ENCODE data around the gene GOSR2. TPM values are rescaled to one million over a fixed set of nuclear protein-coding genes. Genes with fewer than 3 reads are reported as not detected.

GOSR2 gene
- total and polyA plus RNA-seq, 2 of the 8 experiments (the other 6 are each of a cell fraction or from before 2014, with no cell fraction given) = 28.2 to 36.2 TPM

DNA sequence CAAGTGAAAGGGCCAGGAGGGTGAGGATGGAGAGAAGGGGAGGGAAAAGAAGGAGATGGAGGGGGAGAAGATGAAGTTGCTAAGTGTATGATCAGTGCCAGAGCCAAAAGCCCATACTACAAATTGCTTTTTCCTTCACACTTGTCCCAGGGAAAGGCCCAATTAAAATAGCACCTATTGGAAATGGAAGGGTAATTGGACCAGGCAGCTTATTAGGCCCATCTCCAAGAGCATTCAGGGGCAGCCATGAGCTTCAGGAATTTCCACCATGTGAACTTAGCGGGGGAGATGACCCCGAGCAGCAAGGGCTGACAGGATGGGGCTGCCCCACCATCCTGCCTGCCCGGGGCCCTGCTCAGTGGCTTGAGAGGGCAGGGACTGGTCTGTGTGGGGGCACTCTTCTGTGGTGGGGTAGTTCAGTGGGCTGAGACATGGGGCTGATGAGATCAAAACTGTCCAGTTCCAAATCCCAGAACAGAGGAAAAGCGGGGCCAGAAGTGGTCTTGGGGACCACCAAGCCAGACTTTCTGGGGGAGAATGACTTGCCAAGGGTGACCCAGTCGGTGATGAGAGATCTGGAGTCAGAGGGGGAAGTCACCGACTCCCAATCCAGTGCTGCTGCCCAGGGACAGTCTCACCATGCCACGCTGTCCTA lies 27.5 kb downstream of the GOSR2 start:
- H3K23ac ChIP-seq (ENCODE audit: insufficient read length) = no peak overlapping the region
- FAIRE-seq = no peak
- H3K18ac ChIP-seq (ENCODE audit: extremely low read depth, low read length) = no peak overlapping the region
- TF ChIP-seq CEBPB (IDR thresholded peaks at IDR 0.05; ENCODE audit: low read depth, low read length) (no peak), RXRA (IDR thresholded peaks at IDR 0.05; ENCODE audit: insufficient read depth, low read depth, low read length) (no peak), CTBP2 (IDR thresholded peaks at IDR 0.05; ENCODE audit: borderline replicate concordance, insufficient read depth, insufficient read length, low read length) (no peak), POU5F1 (IDR thresholded peaks at IDR 0.05; ENCODE audit: low read depth, low read length) (no peak), JUN (IDR thresholded peaks at IDR 0.05; ENCODE audit: low read depth, low read length) (no peak), BRCA1 (IDR thresholded peaks at IDR 0.05; ENCODE audit: low read depth, low read length) (no peak), CBX8 (IDR thresholded peaks at IDR 0.05; ENCODE audit: borderline replicate concordance, low read depth, low read length) (no peak), RAD21 (IDR thresholded peaks at IDR 0.05 in 1 of 2, conservative IDR thresholded peaks at IDR 0.05 in 1 of 2; ENCODE audit: low read depth in 2 of 2, low read length in 2 of 2) (no peak), FOSL1 (IDR thresholded peaks at IDR 0.05; ENCODE audit: insufficient read depth, low read depth, low read length) (no peak), TAF7 (optimal IDR thresholded peaks at IDR 0.05; ENCODE audit: borderline replicate concordance, low read depth, low read length) (no peak), GABPA (IDR thresholded peaks at IDR 0.05; ENCODE audit: borderline replicate concordance, insufficient read depth, low read length) (no peak)
- TF ChIP-seq, protein P1, sequence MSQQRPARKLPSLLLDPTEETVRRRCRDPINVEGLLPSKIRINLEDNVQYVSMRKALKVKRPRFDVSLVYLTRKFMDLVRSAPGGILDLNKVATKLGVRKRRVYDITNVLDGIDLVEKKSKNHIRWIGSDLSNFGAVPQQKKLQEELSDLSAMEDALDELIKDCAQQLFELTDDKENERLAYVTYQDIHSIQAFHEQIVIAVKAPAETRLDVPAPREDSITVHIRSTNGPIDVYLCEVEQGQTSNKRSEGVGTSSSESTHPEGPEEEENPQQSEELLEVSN (IDR thresholded peaks at IDR 0.05) = no peak

More for the DNA sequence above, 27.5 kb downstream of the GOSR2 start:
- no peak overlapping the region for H2AFZ ChIP-seq (ENCODE audit: low read length)
- CTCF ChIA-PET (ENCODE audit: partially characterized antibody) = interaction anchor here (1.3 to 2.0 kb wide), 5 partner anchors 8 to 28 kb away, joined by 3 to 9 read pairs (median 6); partner anchors contain the start of gene RPRML
- H3K79me1 ChIP-seq (ENCODE audit: low read depth, low read length) = no peaks in the 10 kb centered on the region
- no peak overlapping the region for H2BK120ac ChIP-seq (replicated peaks; ENCODE audit: low read depth, low read length)
- H3K79me2 ChIP-seq (ENCODE audit: control insufficient read depth in 1 of 2, insufficient read depth in 2 of 2, low read length in 2 of 2) = no peaks in the 10 kb centered on the region
- no peaks in the 10 kb centered on the region; a peak in 1 of 8 replicates for H3K36me3 ChIP-seq (ENCODE audit: control insufficient read depth in 2 of 4, insufficient read depth in 4 of 4, low read length in 3 of 4)
- H3K4me1 ChIP-seq (replicated peaks in 1 of 4; ENCODE audit: control insufficient read depth in 3 of 4, insufficient read depth in 4 of 4, low read length in 3 of 4) = peaks cover 0 to under 1% (median 0%) of the 10 kb centered on the region in 4 experiments; a peak in 1 of 7 replicates
- H3K4ac ChIP-seq (replicated peaks; ENCODE audit: insufficient read length, low read depth, low read length) = no peak overlapping the region
- H2BK20ac ChIP-seq (ENCODE audit: low read length) = no peak overlapping the region
- H4K91ac ChIP-seq (replicated peaks; ENCODE audit: insufficient read length, low read length) = no peak overlapping the region
- H3K27me3 ChIP-seq (replicated peaks in 1 of 4; ENCODE audit: control insufficient read depth in 3 of 4, extremely low read depth in 1 of 4, insufficient read depth in 3 of 4, low read length in 3 of 4) = no peaks in the 10 kb centered on the region
- H3K27ac ChIP-seq (ENCODE audit: low read depth, low read length) = no peak overlapping the region
- no peak overlapping the region for H4K5ac ChIP-seq (ENCODE audit: insufficient read length, low read depth, low read length)
- DNase-seq (ENCODE audit: low read depth in 1 of 2, low spot score in 2 of 2) = no peak
- H2BK15ac ChIP-seq (ENCODE audit: low read length) = no peak overlapping the region
- H3K23me2 ChIP-seq (ENCODE audit: low read depth, low read length) = no peaks in the 10 kb centered on the region
- H4K20me1 ChIP-seq (replicated peaks in 1 of 2; ENCODE audit: control insufficient read depth in 1 of 2, insufficient read depth in 2 of 2, low read length in 2 of 2) = peaks cover 0 to 12% of the 10 kb centered on the region in 2 experiments
- POLR2A ChIA-PET (ENCODE audit: partially characterized antibody) = interaction anchor here (1.5 to 5.4 kb wide), 2 partner anchors 9 to 28 kb away, joined by 4 to 26 read pairs; no protein-coding TSS in a partner anchor
- H4K8ac ChIP-seq (ENCODE audit: extremely low read depth, insufficient read depth, low read length) = no peak overlapping the region
- no peak overlapping the region for H3K4me2 ChIP-seq (ENCODE audit: insufficient read depth in 1 of 2, low read depth in 2 of 2, low read length in 2 of 2)
- H3K14ac ChIP-seq (ENCODE audit: insufficient read length) = no peak overlapping the region
- WGBS, 2 experiments (ENCODE audit: extremely low coverage in 1 of 2, insufficient coverage in 1 of 2, insufficient read length in 1 of 2, insufficient replicate concordance in 2 of 2, low coverage in 1 of 2, low lambda C conversion rate in 2 of 2, missing lambda C conversion rate in 1 of 2) = 77% methylated on average over 7 of the region's 7 CpGs; no CpG with 5 or more reads in 1 of the 2 experiments
- no peak overlapping the region for H3K4me3 ChIP-seq (ENCODE audit: extremely low read depth in 1 of 4, insufficient read depth in 2 of 4, low read depth in 3 of 4, low read length in 4 of 4)
- H3K9ac ChIP-seq (replicated peaks in 1 of 4; ENCODE audit: extremely low read depth in 1 of 4, low read depth in 3 of 4, low read length in 3 of 4) = no peak overlapping the region
- H2BK5ac ChIP-seq (ENCODE audit: low read depth, low read length) = no peak overlapping the region
- no peaks in the 10 kb centered on the region for H3K9me3 ChIP-seq (ENCODE audit: insufficient read depth in 2 of 2, low read depth in 1 of 2, low read length in 1 of 2)
- no peak overlapping the region for H3K56ac ChIP-seq (replicated peaks; ENCODE audit: insufficient read length, low read depth, low read length)
- no peak overlapping the region for H2AK5ac ChIP-seq (ENCODE audit: low read depth, low read length)
- H2BK12ac ChIP-seq (ENCODE audit: low read depth, low read length) = no peak overlapping the region
